CD4-positive, alpha-beta T cell treated with Interleukin-15 for 1 hour (primary cell): ENCODE measurements around the gene VASP.

Source experiments
- DNase-seq: peaks from one replicate; pipeline ENCODE4 v3.0.0-alpha.2; 2020

VASP gene

GRCh38 chr19:45515807-45516401 lies 8.6 kb downstream of the VASP start:
- peak; percentile 35 for DNase-seq

DNA sequence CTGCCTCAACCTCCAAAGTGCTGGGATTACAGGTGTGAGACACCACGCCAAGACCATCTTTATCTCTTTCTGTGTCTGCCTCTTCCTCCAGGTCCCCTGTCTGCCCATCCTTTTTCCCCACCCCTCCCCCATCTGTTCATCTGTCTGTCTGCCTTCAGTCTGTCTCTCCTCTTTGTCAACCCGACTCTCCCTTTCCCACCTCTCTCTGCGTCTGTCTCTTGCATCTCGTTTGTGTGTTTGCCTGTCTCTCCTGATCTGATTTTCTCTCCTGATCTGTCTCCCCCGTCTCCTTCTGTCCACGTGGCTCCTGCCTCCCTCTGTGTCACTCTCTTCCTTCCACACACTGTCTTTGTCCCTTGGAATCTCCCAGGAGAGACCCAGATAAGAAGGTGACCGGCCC lies 10.0 kb downstream of the VASP start:
- DNase-seq = no peak

GRCh38 chr19:45517641-45518468 lies 10.6 kb downstream of the VASP start:
- DNase-seq = no peak

- no peak for DNase-seq
Observed at GRCh38 chr19:45518469-45518826, 11.2 kb downstream of the VASP start.

DNA sequence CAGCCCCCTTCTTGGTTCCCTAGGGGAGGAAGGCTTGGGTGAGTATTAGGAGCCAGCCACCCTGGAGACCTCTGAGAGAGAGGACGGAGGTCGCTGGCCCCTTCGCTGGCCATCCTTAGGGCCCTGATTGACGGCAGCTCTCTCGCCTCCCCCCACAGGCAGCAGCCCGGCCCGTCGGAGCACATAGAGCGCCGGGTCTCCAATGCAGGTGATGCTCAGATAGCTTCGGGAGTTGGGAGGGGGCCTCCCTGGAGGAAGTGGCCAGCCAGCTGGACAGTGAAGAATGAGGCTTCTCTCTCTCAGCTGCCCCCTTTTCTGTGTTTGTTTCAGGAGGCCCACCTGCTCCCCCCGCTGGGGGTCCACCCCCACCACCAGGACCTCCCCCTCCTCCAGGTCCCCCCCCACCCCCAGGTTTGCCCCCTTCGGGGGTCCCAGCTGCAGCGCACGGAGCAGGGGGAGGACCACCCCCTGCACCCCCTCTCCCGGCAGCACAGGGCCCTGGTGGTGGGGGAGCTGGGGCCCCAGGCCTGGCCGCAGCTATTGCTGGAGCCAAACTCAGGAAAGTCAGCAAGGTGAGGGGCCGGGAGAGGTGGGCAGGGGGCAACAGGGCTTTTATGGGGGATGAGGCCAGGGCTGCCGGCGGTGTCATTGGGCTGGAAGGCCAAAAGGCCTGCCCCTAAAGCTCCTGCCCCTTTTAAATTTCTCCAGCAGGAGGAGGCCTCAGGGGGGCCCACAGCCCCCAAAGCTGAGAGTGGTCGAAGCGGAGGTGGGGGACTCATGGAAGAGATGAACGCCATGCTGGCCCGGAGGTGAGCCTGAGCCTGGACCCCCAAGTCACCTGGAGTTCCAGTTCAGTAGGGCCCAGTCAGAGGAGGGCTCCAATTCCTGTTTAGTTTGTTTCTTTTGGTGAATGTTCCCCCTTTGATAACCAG lies 15.0 kb downstream of the VASP start:
- no peak for DNase-seq

GRCh38 chr19:45523642-45524256 lies 16.5 kb downstream of the VASP start:
- peak; percentile 86 for DNase-seq

GRCh38 chr19:45524575-45525129 lies 17.4 kb downstream of the VASP start:
- no peak for DNase-seq

DNA sequence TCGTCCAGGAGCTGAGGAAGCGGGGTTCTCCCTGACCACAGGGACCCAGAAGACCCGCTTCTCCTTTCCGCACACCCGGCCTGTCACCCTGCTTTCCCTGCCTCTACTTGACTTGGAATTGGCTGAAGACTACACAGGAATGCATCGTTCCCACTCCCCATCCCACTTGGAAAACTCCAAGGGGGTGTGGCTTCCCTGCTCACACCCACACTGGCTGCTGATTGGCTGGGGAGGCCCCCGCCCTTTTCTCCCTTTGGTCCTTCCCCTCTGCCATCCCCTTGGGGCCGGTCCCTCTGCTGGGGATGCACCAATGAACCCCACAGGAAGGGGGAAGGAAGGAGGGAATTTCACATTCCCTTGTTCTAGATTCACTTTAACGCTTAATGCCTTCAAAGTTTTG lies 18.9 kb downstream of the VASP start:
- no peak for DNase-seq

DNA sequence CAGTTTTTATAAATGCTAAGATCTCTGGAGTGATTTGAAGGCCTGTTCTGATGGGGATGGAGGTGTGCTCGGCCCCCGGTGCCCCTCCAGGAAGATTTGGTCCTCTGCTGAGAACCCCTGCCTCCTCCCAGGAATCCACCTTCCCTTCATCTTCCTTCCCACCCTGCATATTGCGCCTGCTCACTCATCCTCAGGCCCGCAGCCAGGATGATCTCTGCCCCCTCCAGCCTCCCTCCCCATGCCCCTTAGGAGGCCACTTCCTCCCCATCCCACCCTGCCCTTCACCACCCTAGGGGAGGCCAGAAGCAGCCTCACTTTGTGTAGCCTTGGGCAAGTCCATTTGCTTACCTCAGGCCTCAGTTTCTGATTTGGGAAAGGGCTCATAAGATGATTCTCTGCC lies 19.7 kb downstream of the VASP start:
- DNase-seq = no peak

DNA sequence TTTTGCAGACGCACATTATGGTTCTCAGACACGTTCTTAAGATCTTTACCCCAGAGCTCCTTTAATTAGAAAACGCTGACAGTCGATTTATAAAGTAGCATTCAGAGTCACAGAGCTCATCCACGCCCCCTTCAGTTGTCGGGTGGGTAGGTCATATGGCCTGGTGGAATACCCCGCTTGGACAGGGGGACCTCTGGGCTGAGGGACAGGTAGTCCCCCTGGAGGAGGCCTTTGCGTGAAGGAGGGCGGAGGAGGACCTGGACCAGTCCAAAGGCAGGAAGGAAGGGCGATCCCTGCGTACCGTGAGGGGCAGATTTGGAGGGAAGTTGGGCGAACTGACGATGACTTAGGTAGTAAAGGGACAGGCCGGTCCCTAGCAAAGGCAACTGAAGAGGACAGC lies 20.5 kb downstream of the VASP start:
- no peak for DNase-seq

DNA sequence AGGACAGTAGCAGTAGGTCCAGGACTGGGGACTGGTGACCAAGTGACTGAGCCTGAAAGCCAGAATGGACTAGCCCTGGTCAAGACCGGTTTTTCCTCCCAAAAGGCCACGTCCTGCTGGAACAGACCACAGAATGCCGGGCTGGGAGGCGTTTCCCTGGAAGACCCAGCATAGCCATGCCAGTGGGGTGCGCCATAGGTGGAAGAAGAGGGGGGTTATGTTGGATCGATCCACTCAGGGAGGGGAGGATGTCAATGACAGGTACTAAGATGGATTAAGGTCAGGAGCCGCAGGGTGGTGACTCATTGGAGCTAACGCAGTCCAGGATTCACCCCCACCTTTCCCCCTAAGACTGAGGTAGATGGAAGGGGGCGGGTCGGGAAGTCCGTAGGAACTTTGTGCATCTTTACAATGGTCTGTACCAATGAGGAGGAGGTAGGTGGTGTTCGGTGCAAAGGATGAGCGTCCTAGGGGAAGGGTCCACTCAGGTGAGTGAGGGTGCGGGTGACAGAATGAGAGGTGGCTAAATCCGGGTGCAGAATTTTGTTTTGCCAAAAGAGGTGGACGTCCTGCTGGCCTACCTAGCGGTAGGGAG lies 21.0 kb downstream of the VASP start:
- DNase-seq = no peak

DNA sequence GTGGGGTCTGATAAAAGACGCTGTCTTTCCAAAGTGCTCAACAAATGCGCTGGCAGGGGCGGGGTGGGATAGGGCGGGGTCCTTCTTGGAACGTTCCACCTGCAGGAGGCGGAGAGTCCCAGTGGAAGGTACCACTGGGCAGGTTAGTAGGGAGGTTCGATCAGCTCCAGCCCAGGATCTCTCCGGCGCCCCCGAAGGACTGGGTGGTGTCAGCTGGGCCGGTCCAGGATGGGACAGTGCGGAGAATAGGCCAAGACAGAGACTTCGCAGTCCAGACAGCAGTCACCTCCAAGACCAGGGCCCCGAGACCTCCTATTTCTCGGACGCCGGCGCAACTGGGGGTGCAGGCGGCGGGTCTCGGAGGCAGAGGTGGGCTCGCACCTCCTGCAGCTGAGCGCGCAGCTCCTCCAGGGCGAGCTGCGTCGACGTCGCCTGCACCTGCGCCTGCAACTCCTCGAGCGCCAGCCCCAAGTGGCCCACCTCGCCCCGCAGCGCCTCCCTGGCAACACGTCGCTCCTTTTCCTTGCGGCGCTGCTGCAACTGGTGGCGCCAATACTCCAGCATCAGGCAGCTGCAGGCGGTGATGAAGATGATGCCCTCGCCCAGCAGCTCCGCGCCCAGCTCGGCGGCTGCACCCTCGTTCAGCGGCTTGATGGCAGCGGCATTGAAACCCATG lies 21.6 kb downstream of the VASP start:
- DNase-seq = no peak

GRCh38 chr19:45529420-45529785 lies 22.1 kb downstream of the VASP start:
- no peak for DNase-seq

- no peak for DNase-seq
Observed at GRCh38 chr19:45531349-45531748, 24.1 kb downstream of the VASP start.

DNA sequence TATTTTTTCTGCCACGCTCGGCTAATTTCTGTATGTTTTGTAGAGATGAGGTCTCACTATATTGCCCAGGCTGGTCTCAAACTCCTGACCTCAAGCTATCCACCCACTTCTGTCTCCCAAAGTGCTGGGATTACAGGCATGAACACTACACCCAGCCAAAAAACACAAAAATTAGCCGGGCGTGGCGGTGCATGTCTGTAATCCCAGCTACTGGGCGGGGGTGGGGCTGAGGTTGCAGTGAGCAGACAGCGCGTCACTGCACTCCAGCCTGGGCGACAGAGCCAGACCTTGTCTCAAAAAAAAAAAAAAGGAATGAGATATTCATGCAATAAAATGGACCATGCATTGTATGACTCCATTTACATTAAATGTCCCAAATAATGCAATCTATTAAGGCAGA lies 32.2 kb downstream of the VASP start:
- no peak for DNase-seq

DNA sequence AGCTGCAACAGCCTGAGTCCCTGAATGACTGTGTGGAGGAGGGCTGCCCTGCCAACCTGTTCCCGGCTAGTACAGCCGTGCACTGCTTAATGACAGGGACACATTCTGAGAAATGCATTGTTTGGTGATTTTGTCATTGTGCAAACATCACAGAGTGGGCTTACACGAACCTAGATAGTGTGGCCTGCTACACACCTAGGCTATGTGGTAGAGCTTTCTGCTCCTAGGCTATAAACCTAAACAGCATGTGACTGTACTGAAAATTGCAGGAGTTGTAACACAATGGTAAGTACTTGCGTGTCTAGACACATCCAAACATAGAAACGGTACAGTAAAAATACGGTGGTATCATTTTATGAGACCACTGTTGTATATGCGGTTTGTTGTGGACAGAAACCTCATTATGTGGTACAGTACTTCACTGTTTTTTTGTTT lies 35.0 kb downstream of the VASP start:
- DNase-seq = no peak

GRCh38 chr19:45547211-45547770 lies 40.0 kb downstream of the VASP start:
- no peak for DNase-seq

DNA sequence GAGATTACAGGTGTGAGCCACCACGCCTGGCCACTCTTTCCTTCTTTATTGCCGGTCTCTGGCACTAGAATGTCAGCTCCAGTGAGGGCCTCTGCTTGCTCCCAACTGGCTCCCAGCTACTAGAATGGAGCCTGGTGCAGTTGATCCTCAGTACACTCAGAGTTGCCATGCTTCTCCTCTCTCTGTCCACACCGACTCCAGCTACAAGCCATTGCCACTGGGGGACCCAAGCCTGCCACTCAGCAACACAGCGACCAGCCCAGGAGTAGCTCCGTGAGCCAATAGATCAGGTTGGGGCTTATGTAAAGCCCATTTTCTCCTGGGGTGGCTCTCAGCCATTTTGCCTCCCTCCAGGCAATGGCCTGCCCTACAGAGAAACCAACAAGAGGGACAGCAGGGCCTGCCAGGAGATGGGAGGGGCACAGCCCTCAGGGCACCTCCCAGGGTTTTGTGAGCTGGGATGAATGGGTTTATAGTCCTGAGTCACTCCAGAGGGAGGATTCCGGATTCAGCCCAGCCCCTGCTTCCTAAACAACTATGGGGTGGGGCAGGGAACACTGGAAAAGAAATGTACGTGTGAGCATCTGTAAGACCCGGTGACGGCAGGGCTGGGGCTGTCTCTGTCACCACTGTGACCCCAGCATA lies 40.8 kb downstream of the VASP start:
- DNase-seq = no peak

- DNase-seq = no peak
Observed at GRCh38 chr19:45553464-45553863, 46.2 kb downstream of the VASP start.

DNA sequence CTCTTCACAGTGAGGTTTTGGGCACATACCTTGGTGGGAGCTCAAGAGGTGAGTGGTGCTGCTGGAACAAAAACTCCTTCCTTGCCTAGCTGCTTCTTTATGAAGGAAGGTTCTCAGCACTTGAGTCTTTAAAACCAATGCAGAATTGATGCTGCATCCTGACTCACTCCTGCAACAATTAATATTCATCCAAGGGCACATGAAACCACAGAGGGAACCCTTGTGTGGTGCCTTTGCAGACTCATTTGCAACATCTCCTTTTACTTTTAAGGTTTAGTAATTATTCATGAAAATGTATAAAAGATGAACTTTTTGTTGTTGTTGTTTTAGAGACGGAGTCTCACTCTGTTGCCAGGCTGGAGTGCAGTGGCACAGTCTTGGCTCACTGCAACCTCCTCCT lies 47.2 kb downstream of the VASP start:
- DNase-seq = no peak

GRCh38 chr19:45556835-45557234 lies 49.6 kb downstream of the VASP start:
- DNase-seq = no peak
